ENCODE measurements around the gene SYT7.
"Not testable (repeated sequence)": the region's sequence is repeated elsewhere in the genome, so short reads cannot be mapped to it uniquely, and the experiment has no call there.

Gene SYT7

GRCh38 chr11:61494381-61494961, 86.4 kb downstream of the SYT7 start:
- no peak for DNase-seq

DNA sequence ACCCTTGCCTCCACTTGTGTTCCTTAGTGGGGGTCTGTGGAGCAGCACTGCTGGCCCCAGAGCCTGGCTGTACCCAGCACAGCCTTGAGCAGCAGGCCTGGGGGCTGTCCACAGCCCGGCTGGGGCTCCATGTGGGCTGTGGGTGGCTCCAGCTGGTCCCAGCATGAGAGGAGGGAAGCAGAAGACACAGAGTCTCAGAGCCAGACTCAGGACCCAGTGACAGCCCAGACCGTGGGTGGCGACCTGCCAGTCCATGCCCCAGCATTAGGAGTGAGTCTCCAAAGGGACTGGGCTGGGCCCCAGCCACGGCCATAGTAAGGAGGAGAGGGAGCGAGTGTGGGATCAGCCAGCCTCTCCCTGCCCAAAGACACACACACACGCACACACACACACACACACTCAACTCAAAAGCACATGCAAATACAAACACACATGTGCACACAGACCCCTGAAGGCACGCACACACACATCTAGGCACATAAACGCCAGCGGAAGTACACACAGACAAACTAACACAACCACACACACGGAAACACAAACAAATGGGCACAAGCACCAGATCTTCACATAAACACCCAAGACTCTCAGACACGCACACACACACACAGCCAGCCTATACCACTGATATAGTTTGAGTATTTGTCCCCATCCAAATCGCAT, 89.0 kb downstream of the SYT7 start:
- no peak for DNase-seq

DNA sequence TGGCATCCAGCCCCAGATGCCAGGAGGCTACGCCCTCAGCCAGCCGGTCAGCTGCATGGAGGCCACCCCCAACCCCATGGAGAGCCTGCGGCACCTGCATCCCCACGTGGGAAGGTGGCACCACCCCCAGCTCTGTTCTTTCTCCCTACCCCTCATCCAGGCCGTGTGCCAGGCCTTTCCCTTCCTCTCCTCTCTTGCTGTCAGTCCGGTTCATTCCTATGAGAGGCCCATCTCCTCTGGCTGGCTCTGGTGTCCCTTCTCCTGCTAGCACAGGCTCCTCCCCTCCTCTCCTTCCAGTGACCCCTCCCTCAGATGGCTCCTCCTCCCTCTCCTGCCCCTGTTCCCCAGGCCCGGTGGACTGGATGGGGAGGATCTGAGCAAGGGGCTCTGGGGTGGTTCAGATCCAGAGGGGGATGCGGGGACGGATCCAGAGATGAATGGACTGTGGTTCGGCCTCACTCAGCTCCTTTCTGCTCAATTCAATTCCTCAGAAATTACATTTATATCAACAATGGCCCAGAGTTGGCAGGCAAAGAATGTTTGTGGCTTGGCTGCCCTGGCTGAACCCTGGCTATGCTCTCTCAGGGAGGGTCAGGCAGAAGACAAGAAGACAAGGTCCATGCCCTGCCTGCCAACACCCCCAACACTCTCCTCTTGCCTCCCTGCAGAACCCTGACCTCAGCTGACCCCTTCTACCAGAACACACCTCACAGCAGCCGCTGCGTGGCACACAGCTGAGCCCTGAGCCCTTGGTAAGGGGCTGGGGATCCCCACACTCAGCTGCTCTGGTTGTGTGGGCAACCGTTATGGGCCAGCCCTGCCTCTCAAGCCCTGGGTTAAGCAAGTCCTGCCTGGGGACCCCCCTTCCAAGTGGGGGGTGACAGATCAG, 90.8 kb downstream of the SYT7 start:
- DNase-seq, result no peak

DNA sequence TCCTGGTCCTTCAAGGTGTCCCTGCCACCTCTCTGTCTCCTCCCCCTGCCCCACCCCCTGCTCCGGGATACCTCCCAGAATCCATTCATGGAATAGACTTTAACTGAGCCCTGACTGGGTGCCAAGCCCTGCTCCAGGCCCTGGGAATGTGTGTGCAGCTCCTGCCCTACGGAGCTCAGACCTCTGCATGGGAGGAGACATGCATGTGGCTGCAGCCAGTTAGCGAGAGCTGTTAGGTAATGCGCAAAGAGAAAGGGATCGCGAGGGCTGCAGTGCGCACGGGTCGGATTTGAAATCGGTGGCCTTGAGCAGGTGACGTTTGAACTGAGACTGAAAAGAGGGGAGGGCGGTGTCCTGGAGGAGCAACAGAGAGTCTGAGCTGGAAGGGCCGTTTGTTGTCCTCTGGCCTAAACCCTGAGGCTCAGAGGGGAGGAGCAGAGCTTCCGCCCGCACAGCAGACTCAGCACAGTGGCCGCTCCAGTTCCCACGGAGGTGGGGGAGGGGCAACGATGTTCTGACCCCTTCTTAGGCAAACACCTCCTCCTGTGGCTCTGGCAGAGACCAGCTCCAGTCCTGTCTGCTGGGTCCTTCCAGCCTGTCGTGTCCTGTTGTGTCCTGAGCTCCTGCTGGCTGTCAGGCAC, 92.1 kb downstream of the SYT7 start:
- no peak for DNase-seq

GRCh38 chr11:61487342-61488025, 93.4 kb downstream of the SYT7 start:
- DNase-seq, result no peak

GRCh38 chr11:61486779-61487178, 94.1 kb downstream of the SYT7 start:
- DNase-seq, result no peak

DNA sequence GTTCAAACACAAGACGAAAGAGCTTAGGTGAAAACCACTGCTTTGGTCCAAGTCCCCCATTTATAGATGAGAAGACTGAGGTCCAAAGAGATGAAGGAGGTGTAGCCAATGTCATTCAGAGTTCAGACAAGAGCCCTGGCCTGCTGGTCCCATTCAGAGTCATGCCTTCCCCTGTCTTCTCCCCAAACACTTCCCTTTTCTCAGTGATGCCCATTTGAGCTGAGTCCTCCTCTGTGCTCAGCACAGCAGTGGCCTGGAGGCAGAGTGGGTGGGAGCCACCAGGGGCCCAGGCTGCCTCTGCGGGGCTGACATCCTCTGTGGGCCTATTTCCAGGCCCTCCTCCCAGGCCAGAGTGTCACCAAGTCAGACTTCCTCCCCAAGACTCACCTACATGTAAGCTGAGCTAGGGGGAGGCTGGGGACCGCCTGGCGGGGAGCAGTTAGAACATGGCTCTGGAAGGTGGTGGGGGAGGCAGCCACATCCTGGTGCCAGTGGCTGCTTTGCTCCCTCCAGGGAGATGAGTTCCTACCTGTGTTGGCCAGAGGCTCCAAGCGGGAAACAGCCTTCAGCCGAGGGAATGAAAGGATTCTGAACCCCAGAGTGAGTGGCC, 94.8 kb downstream of the SYT7 start:
- no peak for DNase-seq

DNA sequence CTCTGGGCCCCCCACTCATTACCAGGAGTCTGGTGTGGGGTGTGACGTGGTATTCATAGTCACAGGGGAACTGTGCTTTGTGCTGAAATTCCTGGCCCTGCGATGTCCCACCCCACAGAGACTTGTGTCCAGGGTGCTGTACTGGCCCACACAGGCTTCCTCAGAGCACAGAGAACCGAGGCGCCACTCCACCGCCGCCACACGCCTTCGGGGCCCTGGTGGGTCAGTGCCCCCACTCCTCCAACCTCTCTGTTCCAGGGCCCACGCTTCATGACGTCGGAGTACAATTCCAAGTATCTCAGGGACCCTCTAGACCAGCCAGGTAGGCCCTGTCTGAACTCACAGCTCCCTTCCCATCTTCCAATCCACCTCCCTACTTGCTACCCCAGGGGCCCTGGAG, 95.8 kb downstream of the SYT7 start:
- no peak for DNase-seq

GRCh38 chr11:61484541-61484940, 96.3 kb downstream of the SYT7 start:
- DNase-seq, result no peak

DNA sequence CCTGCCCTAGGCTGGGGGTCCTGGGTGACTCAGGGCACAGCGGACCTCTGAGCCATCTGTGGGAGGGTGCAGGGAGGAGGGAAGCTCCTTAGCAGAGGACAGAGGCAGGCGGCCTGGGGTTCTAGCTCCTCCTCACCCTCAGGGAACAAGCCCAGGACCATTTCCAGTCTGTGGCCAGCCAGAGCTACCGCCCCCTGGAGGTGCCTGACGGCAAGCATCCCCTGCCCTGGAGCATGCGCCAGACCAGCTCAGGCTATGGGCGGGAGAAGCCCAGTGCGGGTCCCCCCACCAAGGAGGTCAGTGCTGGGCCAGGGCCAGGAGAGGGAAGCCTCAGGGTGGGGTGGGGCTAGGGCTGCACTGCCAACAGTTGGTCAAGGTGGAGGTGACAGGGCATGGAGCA, 98.4 kb downstream of the SYT7 start:
- no peak for DNase-seq

DNA sequence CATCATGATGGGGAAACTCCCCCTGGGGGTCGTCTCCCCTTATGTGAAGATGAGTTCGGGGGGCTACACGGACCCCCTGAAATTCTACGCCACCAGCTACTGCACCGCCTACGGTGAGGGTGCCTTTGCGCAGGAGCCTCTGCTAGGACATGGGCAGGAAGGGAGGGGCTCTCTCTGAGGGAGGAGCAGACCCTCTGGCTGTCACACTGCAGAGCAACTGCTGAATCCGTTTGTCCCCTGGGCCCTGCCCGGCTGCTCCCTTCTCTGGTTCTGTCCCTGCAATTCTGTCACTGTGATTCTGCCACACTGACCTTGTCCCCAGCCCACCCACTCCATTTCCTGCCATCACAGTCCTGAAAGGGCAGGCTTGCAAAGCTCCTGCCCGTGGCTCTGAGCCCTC, 99.1 kb downstream of the SYT7 start:
- DNase-seq, result no peak

GRCh38 chr11:61480994-61481335, 99.9 kb downstream of the SYT7 start:
- DNase-seq, result no peak

- no peak for DNase-seq
These were observed 100.4 kb downstream of the SYT7 start for GRCh38 chr11:61480261-61480993.

- not testable (repeated sequence) for DNase-seq
These were observed 101.4 kb downstream of the SYT7 start for GRCh38 chr11:61479360-61480058.

DNA sequence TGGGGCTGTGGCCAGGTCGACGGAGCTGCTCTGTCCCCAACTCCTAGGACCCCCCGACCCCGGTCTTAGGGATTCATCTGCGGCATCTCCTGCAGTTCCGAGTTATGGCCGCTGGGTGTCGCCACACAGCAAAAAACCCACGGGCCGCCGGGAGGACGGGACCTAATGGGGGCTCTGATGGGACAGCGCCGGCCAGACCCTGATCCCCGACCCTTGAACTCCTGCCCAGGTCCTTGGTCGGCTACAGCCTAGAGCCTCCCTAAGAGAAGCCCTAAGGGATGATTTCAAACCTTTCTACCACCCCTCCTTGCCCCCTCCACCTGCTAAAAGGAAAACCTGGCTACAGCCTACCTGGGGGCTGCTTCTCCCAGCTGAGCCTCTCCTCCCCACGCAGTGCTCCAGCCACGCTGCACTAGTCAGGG, 103.1 kb downstream of the SYT7 start:
- peak; percentile 51 for DNase-seq

DNA sequence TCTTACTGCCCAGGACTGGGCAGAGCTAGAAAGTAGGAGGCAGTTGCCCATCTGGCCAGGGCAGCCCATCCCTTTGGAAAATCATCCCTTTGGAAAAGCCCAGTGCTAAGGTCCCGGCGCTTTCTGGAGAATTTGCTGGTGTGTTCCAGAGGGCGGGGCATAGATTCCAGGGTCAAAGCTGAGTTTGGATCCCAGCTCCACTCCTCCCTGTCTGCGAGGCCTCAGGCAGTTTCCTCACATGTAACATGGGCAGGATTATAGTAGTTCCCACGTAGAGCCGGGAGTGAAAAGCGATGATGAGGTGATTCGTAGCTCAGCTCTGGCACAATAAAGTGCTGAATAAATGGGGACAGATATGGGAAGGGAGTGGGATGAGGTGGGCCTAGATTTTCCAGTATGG, 103.8 kb downstream of the SYT7 start:
- no peak for DNase-seq

- DNase-seq, result no peak
These were observed 104.5 kb downstream of the SYT7 start for GRCh38 chr11:61476371-61476770.

DNA sequence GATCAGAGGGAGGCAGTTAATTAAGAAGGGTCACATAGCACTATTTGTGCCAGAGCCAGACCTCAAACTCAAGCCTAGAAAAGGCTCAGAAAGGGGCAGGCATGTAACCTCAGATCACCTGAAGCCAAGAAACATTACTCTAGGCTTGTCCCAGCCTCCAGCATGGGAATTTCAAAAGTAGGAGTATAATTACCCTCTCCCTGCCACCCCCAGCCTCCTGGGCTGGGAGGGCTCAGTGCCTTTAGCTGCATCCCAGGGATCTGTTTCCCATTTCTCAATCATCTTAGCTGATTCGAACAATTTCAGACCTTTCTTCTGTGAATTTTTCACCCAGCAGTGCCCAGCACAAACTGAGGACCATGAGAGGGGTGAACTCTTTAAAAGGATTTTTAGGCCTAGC, 105.4 kb downstream of the SYT7 start:
- no peak for DNase-seq

GRCh38 chr11:61474013-61474643, 106.7 kb downstream of the SYT7 start:
- DNase-seq, result no peak

GRCh38 chr11:61473370-61474012, 107.4 kb downstream of the SYT7 start:
- no peak for DNase-seq
